ENCODE results near the gene PLEK2. TPM values are rescaled to one million over a fixed set of nuclear protein-coding genes. Genes with fewer than 3 reads are reported as not detected.

PLEK2 gene
- total and polyA plus RNA-seq, 10 donors: 0.18 to 2.1 (median 0.76) TPM; not detected in 3

- intact Hi-C loops (cut with DNase I; ENCODE audit: low total_unique reads): no loop called here
- 88 to 93% (median 93%) methylated on average over 8 of the region's 8 CpGs for WGBS, 5 donors
- Histone ChIP-seq H3K27me3 (replicated peaks in 1 of 7) (peaks cover 0 to 2% (median 0%) of the 10 kb centered on the region in 7 donors), H3K4me3 (no peak overlapping the region), H3K36me3 (no peaks in the 10 kb centered on the region), H3K9me3 (no peaks in the 10 kb centered on the region), H3K27ac (no peak overlapping the region), H3K4me1 (no peaks in the 10 kb centered on the region)
- DNase-seq: no peak
- TF ChIP-seq POLR2A (IDR thresholded peaks at IDR 0.05): no peak
- TF ChIP-seq POLR2AphosphoS5 (IDR thresholded peaks at IDR 0.05): no peak
- no peak for TF ChIP-seq CTCF (IDR thresholded peaks at IDR 0.05 in 8 of 11, conservative IDR thresholded peaks at IDR 0.05 in 3 of 11)
Observed at GRCh38 chr14:67441672-67442071, 29.7 kb upstream of the PLEK2 start.

GRCh38 chr14:67441256-67441655 is 29.3 kb upstream of the PLEK2 start:
- Histone ChIP-seq H3K27ac (no peak overlapping the region), H3K27me3 (replicated peaks in 1 of 7) (peaks cover 0 to 6% (median 0%) of the 10 kb centered on the region in 7 donors), H3K9me3 (no peaks in the 10 kb centered on the region), H3K4me1 (no peaks in the 10 kb centered on the region), H3K36me3 (no peaks in the 10 kb centered on the region), H3K4me3 (no peak overlapping the region)
- DNase-seq: no peak
- intact Hi-C loops (cut with DNase I; ENCODE audit: low total_unique reads): no loop called here
- TF ChIP-seq CTCF (IDR thresholded peaks at IDR 0.05 in 8 of 11, conservative IDR thresholded peaks at IDR 0.05 in 3 of 11) (no peak), POLR2A (IDR thresholded peaks at IDR 0.05) (no peak), POLR2AphosphoS5 (IDR thresholded peaks at IDR 0.05) (no peak)
- 79 to 92% (median 85%) methylated on average over 2 of the region's 2 CpGs for WGBS, 5 donors

- H3K27me3 ChIP-seq (replicated peaks in 1 of 7): peaks cover 0 to 8% (median 0%) of the 10 kb centered on the region in 7 donors
- no peak overlapping the region for H3K4me3 ChIP-seq
- no peak for DNase-seq
- intact Hi-C loops (cut with DNase I; ENCODE audit: low total_unique reads): no loop called here
- H3K9me3 ChIP-seq: no peaks in the 10 kb centered on the region
- TF ChIP-seq POLR2AphosphoS5 (IDR thresholded peaks at IDR 0.05) (no peak), CTCF (IDR thresholded peaks at IDR 0.05 in 8 of 11, conservative IDR thresholded peaks at IDR 0.05 in 3 of 11) (no peak), POLR2A (IDR thresholded peaks at IDR 0.05) (no peak)
- H3K36me3 ChIP-seq: no peaks in the 10 kb centered on the region
- H3K4me1 ChIP-seq: no peaks in the 10 kb centered on the region
- H3K27ac ChIP-seq: no peak overlapping the region
- WGBS, 5 donors: 72 to 87% (median 82%) methylated on average over 4 of the region's 4 CpGs
Observed at GRCh38 chr14:67440513-67440912, 28.5 kb upstream of the PLEK2 start.

GRCh38 chr14:67438969-67439368 is 27.0 kb upstream of the PLEK2 start:
- no peak overlapping the region for H3K4me3 ChIP-seq
- DNase-seq: no peak
- H3K36me3 ChIP-seq: no peaks in the 10 kb centered on the region
- intact Hi-C loops (cut with DNase I; ENCODE audit: low total_unique reads): no loop called here
- no peaks in the 10 kb centered on the region for H3K9me3 ChIP-seq
- 55 to 97% (median 82%) methylated on average over 1 of the region's 1 CpG for WGBS, 5 donors
- no peak overlapping the region for H3K27ac ChIP-seq
- H3K27me3 ChIP-seq (replicated peaks in 1 of 7): peaks cover 0 to 8% (median 0%) of the 10 kb centered on the region in 7 donors
- TF ChIP-seq CTCF (IDR thresholded peaks at IDR 0.05 in 8 of 11, conservative IDR thresholded peaks at IDR 0.05 in 3 of 11) (no peak), POLR2AphosphoS5 (IDR thresholded peaks at IDR 0.05) (no peak), POLR2A (IDR thresholded peaks at IDR 0.05) (no peak)
- no peaks in the 10 kb centered on the region for H3K4me1 ChIP-seq

Data from spleen (tissue), 11 donors.